ENCODE measurements around the gene ZNF423.

The ZNF423 gene

GRCh38 chr16:49625311-49626065 lies 230.4 kb downstream of the ZNF423 start:
- DNase-seq (ENCODE audit: low read depth, low spot score): no peak

DNA sequence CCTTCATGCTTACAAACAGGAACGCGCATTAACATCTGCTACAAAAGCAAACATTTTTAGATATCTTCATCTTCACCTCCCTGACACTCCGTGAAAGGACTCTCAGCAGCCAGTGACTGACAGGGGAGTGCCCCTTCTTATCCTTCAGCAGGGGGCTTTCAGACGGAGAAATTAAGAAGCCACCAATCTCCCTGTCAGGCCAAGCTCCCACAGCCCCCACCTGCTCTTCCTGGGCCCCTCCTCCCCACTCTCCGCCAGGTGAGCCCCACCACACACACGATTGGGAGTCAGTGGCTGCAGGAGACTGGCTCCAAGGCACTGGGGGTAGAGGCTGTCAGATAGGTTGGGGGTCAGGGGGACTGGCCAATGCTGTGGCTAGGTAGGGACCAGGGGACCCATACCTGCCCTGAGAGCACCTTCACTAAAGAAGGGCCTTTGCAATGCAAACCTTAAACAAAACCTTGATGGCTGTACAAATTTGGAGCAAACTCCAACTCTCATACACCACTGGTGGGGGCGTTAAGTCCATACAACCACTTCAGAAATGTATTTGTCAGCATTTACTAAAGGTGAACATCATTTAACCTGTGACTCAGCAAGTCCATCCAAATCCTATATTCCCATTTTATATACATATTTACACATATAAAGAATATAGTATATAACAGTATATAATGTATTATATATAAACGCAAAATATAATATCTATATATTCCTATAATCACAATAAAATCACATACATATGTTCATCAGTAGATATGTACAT lies 232.2 kb downstream of the ZNF423 start:
- no peak for DNase-seq (ENCODE audit: low read depth, low spot score)

- DNase-seq (ENCODE audit: low read depth, low spot score): no peak
These were observed 233.2 kb downstream of the ZNF423 start for GRCh38 chr16:49622421-49623402.

DNA sequence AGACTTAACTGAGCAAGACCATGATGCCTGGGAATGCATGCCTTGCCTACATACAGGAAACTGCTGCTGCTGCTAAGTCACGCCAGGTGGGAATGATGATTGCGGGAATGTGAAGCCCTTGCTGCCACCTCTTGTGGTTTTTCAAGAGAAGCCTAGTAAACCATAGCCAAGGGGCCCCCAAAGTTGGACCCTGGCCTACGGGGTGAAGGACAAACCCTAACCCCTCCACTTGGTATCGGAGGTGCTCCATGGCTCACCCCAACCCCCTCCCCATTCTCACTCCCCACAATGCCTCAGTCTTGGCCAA lies 233.9 kb downstream of the ZNF423 start:
- no peak for DNase-seq (ENCODE audit: low read depth, low spot score)

GRCh38 chr16:49621241-49622083 lies 234.4 kb downstream of the ZNF423 start:
- DNase-seq (ENCODE audit: low read depth, low spot score): no peak

DNA sequence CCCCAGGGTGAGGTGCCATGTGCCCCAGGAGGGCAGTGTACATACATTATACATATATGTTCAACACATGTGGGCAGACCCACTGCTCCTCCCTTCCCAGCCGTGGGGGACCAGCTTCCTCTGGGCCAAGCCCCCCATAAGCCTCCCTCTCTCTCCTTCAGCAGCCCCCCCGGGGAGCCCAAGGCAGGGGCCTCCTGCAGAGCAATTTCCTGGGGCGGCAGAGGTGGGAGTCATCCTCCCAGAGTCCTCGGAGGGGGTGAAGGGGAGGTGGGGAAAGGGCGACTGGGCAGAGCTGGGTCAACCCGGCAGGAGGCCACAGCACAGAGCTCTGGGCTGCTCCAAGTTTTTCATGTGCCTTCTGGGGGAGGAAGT lies 235.1 kb downstream of the ZNF423 start:
- DNase-seq (ENCODE audit: low read depth, low spot score): no peak

DNA sequence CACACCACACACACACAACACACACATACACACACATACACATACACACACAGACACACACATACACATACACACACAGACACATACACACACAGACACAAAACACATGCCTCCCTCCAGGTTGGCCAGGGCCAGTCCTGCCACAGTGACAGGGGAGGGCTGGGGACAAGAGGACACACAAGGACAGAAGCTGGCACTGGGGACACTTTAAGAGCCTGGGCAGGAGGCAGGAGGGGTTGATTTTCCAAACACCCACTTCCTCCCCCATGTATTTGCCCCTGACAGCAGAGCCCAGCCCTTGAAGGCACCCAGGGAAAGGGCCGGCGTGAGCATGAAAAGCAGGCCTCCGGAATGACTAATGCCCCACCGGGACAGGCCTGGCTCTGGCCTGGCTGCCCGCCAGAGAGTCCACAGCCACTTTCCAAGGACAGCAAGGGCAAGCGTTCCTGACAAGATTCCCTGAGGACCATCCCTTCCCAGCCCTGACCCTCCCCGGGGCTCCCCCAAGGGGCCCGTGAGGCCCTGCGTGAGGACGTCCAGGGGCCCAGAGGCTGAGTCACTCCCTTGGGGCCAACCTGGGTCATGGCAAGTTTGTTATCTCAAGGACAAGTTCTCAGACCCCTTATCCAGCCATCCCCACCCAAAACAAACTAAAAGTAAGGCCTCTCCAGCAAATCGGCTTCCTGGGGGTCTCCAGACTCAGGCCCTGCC lies 235.6 kb downstream of the ZNF423 start:
- DNase-seq (ENCODE audit: low read depth, low spot score): no peak

- no peak for DNase-seq (ENCODE audit: low read depth, low spot score)
These were observed 236.1 kb downstream of the ZNF423 start for GRCh38 chr16:49619811-49620157.

- no peak for DNase-seq (ENCODE audit: low read depth, low spot score)
These were observed 237.0 kb downstream of the ZNF423 start for GRCh38 chr16:49618955-49619354.

DNA sequence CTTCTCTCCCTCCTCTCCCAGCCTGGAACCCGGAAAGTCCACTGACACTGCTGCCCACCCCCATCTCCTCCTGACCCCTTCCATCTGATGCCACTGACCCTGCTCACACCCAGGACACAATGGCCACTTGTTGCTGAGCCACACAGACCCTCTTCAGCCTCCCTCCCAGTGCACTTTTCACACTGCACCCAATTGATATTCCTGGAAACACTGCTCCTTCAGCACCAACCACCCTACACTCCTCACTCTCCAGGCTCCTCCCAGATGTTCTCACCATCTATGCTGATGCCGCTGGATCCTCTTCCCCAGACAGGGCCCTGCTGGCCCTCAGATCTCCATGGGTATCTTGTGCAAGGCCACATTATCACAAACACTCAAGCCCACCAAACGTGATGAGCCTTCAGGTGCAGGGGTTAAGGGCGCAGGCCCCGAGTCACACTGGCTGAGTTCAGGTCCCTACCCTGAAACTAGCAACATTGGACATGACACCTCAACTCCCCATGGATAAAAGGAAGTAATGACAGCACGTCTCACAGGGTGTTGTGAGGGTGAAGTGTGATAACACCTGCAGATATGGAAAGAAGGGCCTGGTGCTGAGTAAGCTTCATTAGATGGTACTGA lies 238.1 kb downstream of the ZNF423 start:
- DNase-seq (ENCODE audit: low read depth, low spot score): no peak

GRCh38 chr16:49617016-49617629 lies 238.8 kb downstream of the ZNF423 start:
- DNase-seq (ENCODE audit: low read depth, low spot score): no peak

GRCh38 chr16:49615576-49615975 lies 240.3 kb downstream of the ZNF423 start:
- DNase-seq (ENCODE audit: low read depth, low spot score): no peak

DNA sequence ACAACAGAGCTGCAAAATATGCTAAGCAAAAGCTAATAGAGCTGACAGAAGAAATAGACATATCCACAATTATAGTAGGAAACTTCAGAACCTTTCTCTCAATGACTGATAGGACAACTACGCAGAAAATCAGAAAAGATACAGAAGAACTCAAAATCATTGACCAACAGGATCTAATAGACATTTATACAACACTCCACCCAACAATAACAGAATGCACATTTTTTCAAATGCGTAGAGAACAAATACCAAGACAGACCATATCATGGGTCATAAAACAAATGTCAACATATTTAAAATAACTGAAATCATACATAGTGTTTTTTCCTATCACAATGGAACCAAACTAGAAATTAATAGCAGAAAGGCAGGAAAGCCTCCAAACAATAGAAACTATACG lies 244.9 kb downstream of the ZNF423 start:
- no peak for DNase-seq (ENCODE audit: low read depth, low spot score)

GRCh38 chr16:49608779-49609178 lies 247.1 kb downstream of the ZNF423 start:
- DNase-seq (ENCODE audit: low read depth, low spot score): no peak

DNA sequence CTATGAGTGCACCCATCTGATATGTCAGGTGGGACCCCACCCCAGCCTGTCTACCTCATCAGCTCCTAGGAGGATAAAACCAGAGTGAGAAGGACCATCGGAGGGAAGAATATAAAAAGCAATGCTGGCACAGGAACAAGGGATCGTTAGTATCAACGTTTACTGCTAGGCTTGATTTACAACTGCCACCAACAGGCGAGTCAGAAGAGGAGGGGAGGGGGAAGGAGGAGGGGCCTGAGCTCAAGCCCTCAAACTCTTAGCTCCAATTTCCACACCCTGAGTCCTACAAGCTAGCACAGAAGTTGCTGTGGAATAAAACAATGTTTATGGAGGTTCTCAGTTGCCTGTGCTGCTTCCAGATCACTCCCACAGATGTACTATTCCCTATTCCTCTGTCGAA lies 247.8 kb downstream of the ZNF423 start:
- no peak for DNase-seq (ENCODE audit: low read depth, low spot score)

GRCh38 chr16:49605536-49606254 lies 250.2 kb downstream of the ZNF423 start:
- DNase-seq (ENCODE audit: low read depth, low spot score): no peak

DNA sequence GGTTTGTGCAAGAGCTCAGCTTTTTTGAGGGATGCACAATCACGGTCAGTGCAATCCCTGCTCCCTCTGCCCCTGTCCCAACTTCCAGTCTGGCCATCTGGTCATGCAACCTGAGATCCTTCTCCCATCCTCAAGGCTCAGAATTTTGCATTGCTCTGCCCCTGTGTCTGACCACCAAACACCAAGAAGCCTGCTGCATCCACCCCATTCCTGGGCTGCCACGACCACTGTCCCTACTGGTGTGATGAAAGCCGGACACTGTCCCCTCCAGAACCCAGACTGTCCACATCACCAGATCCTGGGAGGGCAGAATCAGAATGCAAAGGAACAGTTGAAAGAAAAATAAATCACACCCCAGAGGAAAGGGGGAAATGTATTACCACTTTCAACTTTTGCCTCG lies 251.3 kb downstream of the ZNF423 start:
- no peak for DNase-seq (ENCODE audit: low read depth, low spot score)

DNA sequence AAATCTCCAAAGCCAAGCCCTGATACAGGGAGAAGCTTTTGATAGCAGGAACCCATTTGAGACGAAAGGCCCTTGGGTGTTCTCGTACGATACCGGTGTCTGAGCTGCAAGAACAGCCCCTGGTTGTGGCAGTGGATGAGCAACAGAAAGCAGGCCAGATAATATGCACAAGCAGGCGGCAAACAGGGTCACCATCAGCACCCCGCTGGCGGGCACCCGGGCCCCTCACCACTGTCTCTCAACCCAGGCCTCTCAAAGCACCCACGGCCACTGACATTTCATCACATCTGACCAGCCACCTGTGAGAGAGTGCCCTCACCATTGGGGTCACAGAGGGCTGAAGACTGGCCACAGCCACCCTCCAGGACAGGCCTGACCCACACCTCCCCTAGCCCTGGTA lies 252.0 kb downstream of the ZNF423 start:
- no peak for DNase-seq (ENCODE audit: low read depth, low spot score)

DNA sequence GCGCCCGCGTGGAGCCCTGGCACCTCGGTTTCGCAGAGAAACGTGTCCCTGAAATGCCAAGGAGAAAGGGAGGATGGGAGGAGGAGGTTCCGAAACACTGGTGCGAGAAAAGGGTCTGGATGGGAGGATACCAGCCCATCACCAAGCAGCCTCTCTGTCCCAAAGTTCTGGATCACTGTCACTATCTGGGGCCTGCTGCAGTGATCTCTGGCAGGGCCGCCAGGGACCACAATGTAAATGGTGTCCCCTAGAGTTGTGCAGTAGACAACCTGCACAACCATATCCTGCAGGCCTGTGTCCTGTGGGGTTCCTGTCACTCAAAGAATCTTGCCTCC lies 253.0 kb downstream of the ZNF423 start:
- no peak for DNase-seq (ENCODE audit: low read depth, low spot score)

Data from iPS DF 19.7 (cell line).